Activated CD4-positive, alpha-beta T cell treated with anti-CD3 and anti-CD28 coated beads for 36 hours (primary cell): ENCODE data around the gene ZBTB17. TPM values are rescaled to one million over a fixed set of nuclear protein-coding genes. Genes with fewer than 3 reads are reported as not detected.

Experiments used
- ATAC-seq: fragments of 200-7000 bp; cut with Tn5 transposase; one replicate; pipeline ENCODE4 v1.10.0; 2021; ENCODE audit warnings: mild to moderate bottlenecking, moderate library complexity
- CTCF ChIA-PET: fragments of 350-600 bp; sonication (Branson Sonifier 250); formaldehyde crosslinking; loops from one replicate; lab custom pipeline; 2021; ENCODE audit warnings: antibody characterized with exemption; lab: Charles Lee
- POLR2A ChIA-PET: fragments of 350-600 bp; sonication (Branson Sonifier 250); formaldehyde crosslinking; loops from one replicate; lab custom pipeline; 2021; ENCODE audit warnings: antibody characterized with exemption, inconsistent platforms; lab: Charles Lee
- DNase-seq: peaks from one replicate; pipeline ENCODE4 v3.0.0-alpha.2; 2020
- H3K27ac Mint-ChIP-seq: one replicate; pipeline ENCODE4 v1.8.0; 2021; ENCODE audit warnings: mixed read lengths
- H3K27me3 Mint-ChIP-seq: one replicate; pipeline ENCODE4 v1.8.0; 2021; ENCODE audit warnings: mixed read lengths
- H3K36me3 Mint-ChIP-seq: one replicate; pipeline ENCODE4 v1.8.0; 2021; ENCODE audit warnings: low read depth, mixed read lengths
- H3K4me1 Mint-ChIP-seq: one replicate; pipeline ENCODE4 v1.8.0; 2021; ENCODE audit warnings: mixed read lengths
- H3K4me3 Mint-ChIP-seq: one replicate; pipeline ENCODE4 v1.8.0; 2021; ENCODE audit warnings: mild to moderate bottlenecking, moderate library complexity, mixed read lengths
- H3K9me3 Mint-ChIP-seq: one replicate; pipeline ENCODE4 v1.8.0; 2021; ENCODE audit warnings: low read depth, mixed read lengths
- intact Hi-C, 2 experiments: fragments of 100-400 bp; cut with DNase I in 1 of 2; cut with micrococcal nuclease in 1 of 2; formaldehyde crosslinking; loops; one replicate each; pipeline versions ENCODE4 v1.14.2 to v1.15.1; 2022 to 2024; cut with DNase I, micrococcal nuclease
- total RNA-seq, 2 experiments: library from RNA; stranded (reverse); gene quantifications; one replicate each; pipeline ENCODE4 v1.2.3, GENCODE V29; 2021

Gene ZBTB17
- total RNA-seq, 2 experiments from 2014 or later, result 47.7 to 48.3 TPM

DNA sequence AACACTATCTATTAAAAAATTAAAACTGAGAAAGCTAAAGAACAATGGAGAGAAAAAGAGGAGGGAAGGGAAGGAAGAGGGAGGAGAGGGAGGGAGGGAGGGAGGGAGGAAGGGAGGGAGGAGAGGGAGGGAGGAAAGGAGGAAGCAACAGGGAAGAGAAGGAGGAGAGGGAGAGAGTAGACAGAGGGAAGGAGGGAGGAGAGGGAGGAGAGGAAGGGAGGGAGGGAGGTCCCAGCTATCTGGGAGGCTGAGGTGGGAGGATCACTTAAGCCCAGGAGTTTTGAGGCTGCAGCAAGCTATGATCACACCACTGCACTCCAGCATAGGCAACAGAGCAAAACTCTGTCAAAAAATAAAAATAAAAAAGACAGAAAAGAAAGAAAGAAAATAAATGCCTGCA, 16.5 kb downstream of the ZBTB17 start:
- Mint-ChIP-seq H3K36me3 (peaks cover 30% of the 10 kb centered on the region), H3K27ac (peak overlapping the region; percentile 74), H3K9me3 (no peaks in the 10 kb centered on the region), H3K4me3 (no peak overlapping the region), H3K4me1 (peaks cover 92% of the 10 kb centered on the region), H3K27me3 (no peaks in the 10 kb centered on the region)
- DNase-seq, result no peak
- intact Hi-C loops, result no loop called here
- no peak for ATAC-seq
- POLR2A ChIA-PET, result no interaction called here
- CTCF ChIA-PET, result interaction anchor here (0.5 to 1.5 kb wide), 5 partner anchors 10 to 138 kb away, joined by 3 to 4 read pairs (median 4); no protein-coding TSS in a partner anchor

GRCh38 chr1:15958793-15959192, 17.1 kb downstream of the ZBTB17 start:
- no peak overlapping the region for H3K4me3 Mint-ChIP-seq
- peak; percentile 17 for DNase-seq
- ATAC-seq, result no peak
- intact Hi-C loops, result no loop called here
- H3K27ac Mint-ChIP-seq, result peak overlapping the region; percentile 74
- H3K4me1 Mint-ChIP-seq, result peaks cover 92% of the 10 kb centered on the region
- CTCF ChIA-PET, result interaction anchor here (0.8 to 1.5 kb wide), 4 partner anchors 11 to 37 kb away, joined by 3 to 4 read pairs (median 4); no protein-coding TSS in a partner anchor
- POLR2A ChIA-PET, result no interaction called here
- peaks cover 33% of the 10 kb centered on the region for H3K36me3 Mint-ChIP-seq
- no peaks in the 10 kb centered on the region for H3K9me3 Mint-ChIP-seq
- H3K27me3 Mint-ChIP-seq, result no peaks in the 10 kb centered on the region

DNA sequence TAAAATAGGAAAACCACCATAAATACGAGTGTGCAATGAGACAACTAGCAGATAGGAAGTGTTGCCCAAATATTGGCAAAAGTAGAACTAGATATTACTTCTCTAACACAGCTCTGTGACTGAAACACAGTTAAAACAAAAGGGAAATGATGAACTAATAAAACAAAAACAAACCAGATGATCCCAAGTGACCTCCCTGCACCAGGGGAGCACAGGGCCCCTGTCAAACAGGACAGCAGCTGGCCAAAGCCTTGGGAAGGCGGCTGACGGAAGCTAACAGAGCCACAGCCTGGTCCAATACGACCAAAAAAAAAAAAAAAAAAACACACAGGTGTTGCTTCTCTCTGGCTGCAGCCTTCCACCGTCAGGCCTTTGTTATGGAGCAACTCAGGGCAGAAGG, 17.8 kb downstream of the ZBTB17 start:
- H3K36me3 Mint-ChIP-seq, result peaks cover 35% of the 10 kb centered on the region
- CTCF ChIA-PET, result interaction anchor here (0.6 to 1.5 kb wide), 3 partner anchors 10 to 36 kb away, joined by 3 to 5 read pairs (median 3); no protein-coding TSS in a partner anchor
- POLR2A ChIA-PET, result interaction anchor here (0.6 kb wide), 1 partner anchor 131 kb away, joined by 3 read pairs; no protein-coding TSS in a partner anchor
- ATAC-seq, result no peak
- intact Hi-C loops, result no loop called here
- no peak overlapping the region for H3K4me3 Mint-ChIP-seq
- peaks cover 92% of the 10 kb centered on the region for H3K4me1 Mint-ChIP-seq
- peak overlapping the region; percentile 74 for H3K27ac Mint-ChIP-seq
- DNase-seq, result no peak
- H3K27me3 Mint-ChIP-seq, result no peaks in the 10 kb centered on the region
- H3K9me3 Mint-ChIP-seq, result no peaks in the 10 kb centered on the region

- H3K36me3 Mint-ChIP-seq, result peaks cover 39% of the 10 kb centered on the region
- H3K27ac Mint-ChIP-seq, result peak overlapping the region; percentile 66
- H3K4me1 Mint-ChIP-seq, result peaks cover 91% of the 10 kb centered on the region
- DNase-seq (peak; percentile 21), ATAC-seq (no peak)
- H3K27me3 Mint-ChIP-seq, result no peaks in the 10 kb centered on the region
- ChIA-PET POLR2A (interaction anchor here (0.6 kb wide), 1 partner anchor 130 kb away, joined by 3 read pairs; no protein-coding TSS in a partner anchor), CTCF (interaction anchor here (0.6 to 1.2 kb wide), 3 partner anchors 9 to 17 kb away, joined by 3 to 5 read pairs (median 3); no protein-coding TSS in a partner anchor)
- no peaks in the 10 kb centered on the region for H3K9me3 Mint-ChIP-seq
- no peak overlapping the region for H3K4me3 Mint-ChIP-seq
- intact Hi-C loops, result no loop called here
Observed at GRCh38 chr1:15957221-15958095, 18.4 kb downstream of the ZBTB17 start.

- Mint-ChIP-seq H3K4me1 (peaks cover 93% of the 10 kb centered on the region), H3K27me3 (no peaks in the 10 kb centered on the region), H3K4me3 (no peak overlapping the region), H3K9me3 (no peaks in the 10 kb centered on the region), H3K36me3 (peaks cover 44% of the 10 kb centered on the region), H3K27ac (peak overlapping the region; percentile 64)
- ChIA-PET CTCF (no interaction called here), POLR2A (no interaction called here)
- ATAC-seq, result peak; percentile 16
- intact Hi-C loops, result no loop called here
- DNase-seq, result no peak
Observed at GRCh38 chr1:15956150-15956549, 19.8 kb downstream of the ZBTB17 start.

GRCh38 chr1:15955552-15955951, 20.3 kb downstream of the ZBTB17 start:
- no peak for ATAC-seq
- POLR2A ChIA-PET, result no interaction called here
- H3K4me1 Mint-ChIP-seq, result peaks cover 93% of the 10 kb centered on the region
- CTCF ChIA-PET, result no interaction called here
- H3K27me3 Mint-ChIP-seq, result no peaks in the 10 kb centered on the region
- no peaks in the 10 kb centered on the region for H3K9me3 Mint-ChIP-seq
- no peak overlapping the region for H3K4me3 Mint-ChIP-seq
- H3K27ac Mint-ChIP-seq, result peak overlapping the region; percentile 64
- H3K36me3 Mint-ChIP-seq, result peaks cover 50% of the 10 kb centered on the region
- intact Hi-C loops, result no loop called here
- DNase-seq, result no peak

DNA sequence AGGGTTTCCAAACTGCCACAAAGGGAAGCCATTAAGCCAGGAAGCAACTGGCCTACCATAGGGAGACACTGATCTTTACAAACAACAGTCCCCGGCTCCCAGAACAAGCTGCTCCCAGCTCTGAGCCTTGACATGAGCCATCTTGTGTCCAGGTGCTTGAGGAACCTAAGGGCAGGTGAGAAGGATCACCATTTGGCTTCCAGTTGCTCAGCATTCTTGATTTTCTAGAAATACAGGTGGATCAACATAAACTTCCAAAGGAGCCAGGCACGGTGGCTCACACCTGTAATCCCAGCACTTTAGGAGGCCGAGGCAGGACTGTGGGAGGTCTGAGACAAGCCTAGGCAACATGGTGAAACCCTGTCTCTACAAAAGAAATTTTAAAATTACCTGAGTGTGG, 21.6 kb downstream of the ZBTB17 start:
- CTCF ChIA-PET, result interaction anchor here (0.6 to 1.0 kb wide), 3 partner anchors 10 to 56 kb away, joined by 3 read pairs; no protein-coding TSS in a partner anchor
- ATAC-seq (no peak), DNase-seq (no peak)
- peaks cover 49% of the 10 kb centered on the region for H3K36me3 Mint-ChIP-seq
- intact Hi-C loops, result no loop called here
- no peak overlapping the region for H3K4me3 Mint-ChIP-seq
- no peaks in the 10 kb centered on the region for H3K9me3 Mint-ChIP-seq
- H3K27me3 Mint-ChIP-seq, result no peaks in the 10 kb centered on the region
- H3K4me1 Mint-ChIP-seq, result peaks cover 93% of the 10 kb centered on the region
- POLR2A ChIA-PET, result interaction anchor here (1.2 kb wide), 1 partner anchor 10 kb away, joined by 3 read pairs; no protein-coding TSS in a partner anchor
- H3K27ac Mint-ChIP-seq, result no peak overlapping the region

DNA sequence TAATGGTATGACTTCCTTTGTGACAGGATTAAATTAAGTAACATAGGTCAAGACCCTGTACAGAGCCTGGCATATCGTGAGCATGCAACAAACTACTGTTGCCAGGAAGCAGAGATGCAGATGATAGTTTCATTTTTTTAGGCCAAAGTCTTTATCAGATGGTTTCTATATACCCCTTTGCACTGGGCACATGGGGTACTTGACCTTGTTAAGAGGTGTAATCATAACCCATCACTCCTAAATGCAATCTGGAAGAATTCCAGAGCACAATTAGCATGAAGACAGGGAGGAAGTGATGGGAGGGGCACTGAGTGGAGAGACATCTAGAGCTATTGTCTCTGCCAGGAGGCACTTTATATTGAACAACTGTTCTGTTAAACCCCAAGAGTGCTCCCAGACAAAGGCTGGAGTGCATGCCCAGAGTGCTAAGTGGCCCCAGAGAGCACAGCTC, 22.1 kb downstream of the ZBTB17 start:
- POLR2A ChIA-PET, result interaction anchor here (0.6 to 1.8 kb wide), 3 partner anchors 8 to 273 kb away, joined by 3 to 4 read pairs (median 3); no protein-coding TSS in a partner anchor
- CTCF ChIA-PET, result interaction anchor here (0.8 to 1.0 kb wide), 2 partner anchors 10 to 57 kb away, joined by 3 read pairs; no protein-coding TSS in a partner anchor

DNA sequence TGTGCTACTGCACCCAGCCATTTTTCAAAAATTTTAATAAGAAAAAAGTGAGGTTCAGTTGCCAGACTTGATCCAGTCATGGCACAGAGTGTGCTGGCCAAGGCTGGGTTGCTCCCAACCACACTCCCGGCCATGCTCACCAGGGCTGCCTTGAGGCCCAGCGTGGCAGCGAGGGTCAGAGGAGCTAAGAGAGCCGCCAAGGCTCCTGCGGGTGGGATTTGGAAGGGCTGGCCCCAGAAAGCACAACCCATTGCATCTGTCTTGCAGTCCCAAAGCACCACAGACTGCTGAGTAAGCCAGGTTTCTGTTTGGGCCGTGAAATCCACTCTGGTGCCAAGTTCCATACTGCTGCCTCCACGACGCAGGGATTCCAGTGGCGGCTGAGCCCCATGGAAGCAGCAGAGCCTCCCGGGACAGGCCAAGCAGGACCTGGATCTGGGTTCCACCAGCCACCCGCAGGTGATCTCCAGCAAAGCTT, 22.6 kb downstream of the ZBTB17 start:
- H3K36me3 Mint-ChIP-seq, result peaks cover 56% of the 10 kb centered on the region
- no peak for ATAC-seq
- DNase-seq, result peak; percentile 31
- intact Hi-C loops, result no loop called here
- ChIA-PET POLR2A (interaction anchor here (0.6 to 1.8 kb wide), 3 partner anchors 9 to 272 kb away, joined by 3 to 4 read pairs (median 3); no protein-coding TSS in a partner anchor), CTCF (no interaction called here)
- H3K27ac Mint-ChIP-seq, result peak overlapping the region; percentile 84
- no peaks in the 10 kb centered on the region for H3K9me3 Mint-ChIP-seq
- no peaks in the 10 kb centered on the region for H3K27me3 Mint-ChIP-seq
- peaks cover 93% of the 10 kb centered on the region for H3K4me1 Mint-ChIP-seq
- no peak overlapping the region for H3K4me3 Mint-ChIP-seq

More for the DNA sequence above, 22.1 kb downstream of the ZBTB17 start:
- ATAC-seq (no peak), DNase-seq (no peak)
- H3K27me3 Mint-ChIP-seq, result no peaks in the 10 kb centered on the region
- intact Hi-C loops, result no loop called here
- H3K27ac Mint-ChIP-seq, result peak overlapping the region; percentile 84
- H3K4me3 Mint-ChIP-seq, result no peak overlapping the region
- no peaks in the 10 kb centered on the region for H3K9me3 Mint-ChIP-seq
- peaks cover 53% of the 10 kb centered on the region for H3K36me3 Mint-ChIP-seq
- peaks cover 93% of the 10 kb centered on the region for H3K4me1 Mint-ChIP-seq

DNA sequence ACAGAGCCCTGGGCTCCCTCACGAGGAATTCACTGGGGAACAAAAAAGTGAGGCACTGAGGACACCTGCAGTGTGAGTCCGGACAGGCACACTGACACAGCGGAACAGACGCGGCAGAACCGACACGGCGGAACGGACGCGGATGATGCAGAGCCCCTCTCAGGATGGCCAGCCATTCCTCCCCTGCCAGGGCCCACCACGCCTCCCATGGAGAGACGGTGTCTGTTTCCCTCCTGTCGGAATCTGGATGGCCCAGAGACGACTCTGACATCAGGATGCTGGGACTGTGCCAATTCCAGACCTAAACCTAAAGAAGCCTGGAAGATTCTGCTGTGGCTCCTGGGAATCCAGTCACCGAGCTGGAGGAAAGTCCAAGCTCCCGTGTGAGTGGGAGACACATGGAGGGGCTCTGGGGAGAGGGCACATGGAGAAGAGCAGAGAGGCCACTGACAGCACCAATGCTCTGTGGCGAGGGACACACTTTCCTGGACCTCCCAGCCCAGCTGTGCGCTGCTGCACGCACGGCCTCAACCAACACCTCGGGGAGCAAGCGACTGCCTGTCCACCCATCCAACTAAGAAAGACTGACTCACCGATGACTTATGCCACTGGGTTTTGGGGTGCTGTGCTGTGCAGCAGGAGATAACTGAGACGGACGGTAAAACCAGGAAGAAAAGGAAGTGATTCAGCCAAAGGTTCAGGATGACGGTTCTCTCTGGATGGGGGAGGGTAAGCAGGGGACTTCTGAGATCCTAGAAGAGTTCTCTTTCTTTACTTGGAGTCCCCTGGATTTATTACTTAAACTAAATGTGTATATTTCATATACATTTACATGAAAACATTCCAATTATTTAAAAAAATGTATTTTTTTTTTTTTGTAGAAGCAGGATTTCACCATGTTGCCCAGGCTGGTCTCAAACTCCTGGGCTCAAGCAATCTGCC, 23.3 kb downstream of the ZBTB17 start:
- Mint-ChIP-seq H3K27ac (peak overlapping the region; percentile 95), H3K9me3 (no peaks in the 10 kb centered on the region), H3K4me1 (peaks cover 93% of the 10 kb centered on the region), H3K4me3 (peak overlapping the region; percentile 61), H3K36me3 (peaks cover 62% of the 10 kb centered on the region), H3K27me3 (no peaks in the 10 kb centered on the region)
- CTCF ChIA-PET, result interaction anchor here (0.7 to 2.4 kb wide), 3 partner anchors 11 to 42 kb away, joined by 3 to 8 read pairs (median 5); no protein-coding TSS in a partner anchor
- POLR2A ChIA-PET, result interaction anchor here (1.8 to 6.0 kb wide), 3 partner anchors 9 to 22 kb away, joined by 4 to 77 read pairs (median 45); partner anchors contain the start of gene ZBTB17
- DNase-seq, result peak; percentile 70
- peak; percentile 18 for ATAC-seq
- intact Hi-C loops, result no loop called here
